GM12878 (cell line): ENCODE results near the gene NUDCD3. TPM values are rescaled to one million over a fixed set of nuclear protein-coding genes. Genes with fewer than 3 reads are reported as not detected.
"Not testable (repeated sequence)": the region's sequence is repeated elsewhere in the genome, so short reads cannot be mapped to it uniquely, and the experiment has no call there.

Experiments
- ATAC-seq: fragments of 200-7000 bp; cut with Tn5 transposase; 3 replicates; pipeline ENCODE4 v1.9.1; 2020; ENCODE audit warnings: mild to moderate bottlenecking, moderate library complexity
- BruUV-seq: library from RNA; stranded (reverse); fragments of 400-500 nt; replicated peaks from 2 replicates; lab custom pipeline; 2021; lab: Mats Ljungman, UMichigan
- CTCF ChIA-PET: fragments of 300-600 bp; sonication (Branson Sonifier 250); formaldehyde crosslinking; extraction: SDS; loops from one replicate; lab custom pipeline; 2021; ENCODE audit warnings: inconsistent platforms; lab: Yijun Ruan, JAX
- POLR2A ChIA-PET: fragments of 350-600 bp; formaldehyde crosslinking; extraction: SDS; loops from one replicate; lab custom pipeline; 2021; ENCODE audit warnings: inconsistent platforms; lab: Charles Lee
- RAD21 ChIA-PET: fragments of 300-600 bp; sonication (Branson Sonifier 250); formaldehyde crosslinking; loops from one replicate; lab custom pipeline; 2023; ENCODE audit warnings: antibody characterized with exemption; ENCODE audit not compliant: unreplicated experiment; lab: Charles Lee
- SMC1A ChIA-PET: fragments of 300-600 bp; sonication (Branson Sonifier 250); formaldehyde crosslinking; loops from one replicate; lab custom pipeline; 2023; ENCODE audit not compliant: unreplicated experiment, uncharacterized antibody; lab: Charles Lee
- DNase-seq: peaks from one replicate; pipeline ENCODE4 v3.0.0-alpha.2; 2011; ENCODE audit warnings: low read depth, low spot score
- FAIRE-seq: peaks from 3 replicates; lab custom pipeline; 2011; peaks lifted over from hg19 to GRCh38; lab: Jason Lieb, UNC
- H2AFZ ChIP-seq: 2 replicates; pipeline ENCODE4 v1.6.0; 2011; ENCODE audit warnings: low read depth, low read length, control low read depth; ENCODE audit not compliant: control insufficient read depth
- H3K27ac ChIP-seq: 2 replicates; pipeline ENCODE4 v1.5.1; 2011; ENCODE audit warnings: control low read depth; ENCODE audit not compliant: control insufficient read depth, insufficient read depth
- H3K27me3 ChIP-seq, 2 experiments: replicated peaks in 1 of 2; 2 replicates each; pipeline versions ENCODE4 v1.6.0 to v1.6.1; 2011; ENCODE audit warnings: low read length in 1 of 2; ENCODE audit not compliant: control insufficient read depth in 2 of 2, insufficient read depth in 2 of 2
- H3K36me3 ChIP-seq, 2 experiments: 2 replicates each; pipeline ENCODE4 v1.5.1; 2011; ENCODE audit warnings: low read length in 1 of 2; ENCODE audit not compliant: control insufficient read depth in 2 of 2, insufficient read depth in 2 of 2
- H3K4me1 ChIP-seq: 2 replicates; pipeline ENCODE4 v1.6.1; 2011; ENCODE audit warnings: mild to moderate bottlenecking, low read length, moderate library complexity, mixed read lengths; ENCODE audit not compliant: control insufficient read depth, insufficient read depth
- H3K4me2 ChIP-seq: 2 replicates; pipeline ENCODE4 v1.6.0; 2011; ENCODE audit warnings: control low read depth; ENCODE audit not compliant: control insufficient read depth, insufficient read depth
- H3K4me3 ChIP-seq: fragments of 200-600 bp; sonication (generic); 2 replicates; pipeline ENCODE4 v1.5.1; 2016
- H3K79me2 ChIP-seq: 2 replicates; pipeline ENCODE4 v1.6.0; 2011; ENCODE audit warnings: low read length; ENCODE audit not compliant: control insufficient read depth, insufficient read depth
- H3K9ac ChIP-seq: 2 replicates; pipeline ENCODE4 v1.8.0; 2011; ENCODE audit warnings: low read length, control low read depth, mixed read lengths; ENCODE audit not compliant: control insufficient read depth, insufficient read depth
- H3K9me3 ChIP-seq: replicated peaks from 3 replicates; pipeline ENCODE4 v1.5.1; 2011; ENCODE audit warnings: mild to moderate bottlenecking, low read length; ENCODE audit not compliant: control insufficient read depth, insufficient read depth
- H4K20me1 ChIP-seq: 2 replicates; pipeline ENCODE4 v1.6.0; 2011; ENCODE audit not compliant: control insufficient read depth, insufficient read depth
- ATF3 ChIP-seq: IDR thresholded peaks from 2 replicates; pipeline ENCODE4 v1.6.1; 2011; ENCODE audit warnings: low read depth, mild to moderate bottlenecking, low read length, moderate library complexity, borderline replicate concordance; ENCODE audit errors: extremely low read depth
- MEF2B ChIP-seq: fragments of 450-650 bp; IDR thresholded peaks from 2 replicates; pipeline ENCODE4 v1.6.1; 2018; ENCODE audit warnings: mild to moderate bottlenecking, moderate library complexity; ENCODE audit not compliant: partially characterized antibody, poor library complexity, severe bottlenecking
- NFXL1 ChIP-seq: fragments of 450-650 bp; IDR thresholded peaks from 2 replicates; pipeline ENCODE4 v1.6.1; 2017; ENCODE audit warnings: antibody characterized with exemption, mild to moderate bottlenecking, borderline replicate concordance
- REST ChIP-seq: IDR thresholded peaks from 2 replicates; pipeline ENCODE4 v1.6.1; 2012; ENCODE audit warnings: mild to moderate bottlenecking, low read depth, low read length
- TBL1XR1 ChIP-seq: IDR thresholded peaks from 2 replicates; pipeline ENCODE4 v1.6.1; 2012; ENCODE audit warnings: low read depth, low read length, improper control_type of control experiment
- ZNF622 ChIP-seq: fragments of 450-650 bp; IDR thresholded peaks from 2 replicates; pipeline ENCODE4 v1.6.1; 2017; ENCODE audit warnings: mild to moderate bottlenecking, inconsistent platforms
- WGBS: methylation state at CpG from one replicate; pipeline ENCODE4 v1.1.6; 2016; ENCODE audit warnings: low lambda C conversion rate; ENCODE audit not compliant: insufficient replicate concordance, insufficient coverage; ENCODE audit errors: missing lambda C conversion rate; 5-methylcytosine and 5-hydroxymethylcytosine counted together
- in situ Hi-C: fragments of 300-500 bp; cut with MboI; formaldehyde crosslinking; loops from 9 replicates; pipeline ENCODE4 v1.14.3; 2018; ENCODE audit warnings: mixed read lengths
- intact Hi-C: fragments of 100-400 bp; cut with micrococcal nuclease; formaldehyde crosslinking; loops from one replicate; pipeline ENCODE4 v1.14.2; 2022; ENCODE audit not compliant: unreplicated experiment
- polyA plus RNA-seq, 11 experiments: library from polyadenylated mRNA; depleted of rRNA in 4 of 11; unstranded in 6 of 11; stranded (reverse) in 5 of 11; fragments of >200 nt; fragmentation: Nextera tagmentation in 4 of 11; fragmentation: Illumina TruSeq in 1 of 11; extraction: Ambion mirVana in 4 of 11; extraction: Trizol in 1 of 11; gene quantifications; 1 replicate in 1 of 11; 2 replicates in 10 of 11; pipeline versions ENCODE4 v1.2.1 to v1.2.3, GENCODE V29; 2011 to 2016; ENCODE audit warnings: inconsistent platforms in 2 of 11, missing spikeins in 2 of 11, low read depth in 1 of 11
- total RNA-seq, 4 experiments: library from RNA; depleted of rRNA in 3 of 4; stranded (reverse); fragments of >200 nt in 3 of 4; fragmentation: Illumina TruSeq in 1 of 4; extraction: Trizol in 1 of 4; gene quantifications; 2 replicates each; pipeline versions ENCODE4 v1.2.1 to v1.2.3, GENCODE V29; 2013 to 2021

The NUDCD3 gene
- total and polyA plus RNA-seq, 10 of the 15 experiments (the other 5 are each of a cell fraction or from before 2014, with no cell fraction given): 25.0 to 89.8 (median 46.4) TPM

- Histone ChIP-seq H3K9me3 (no peaks in the 10 kb centered on the region), H3K79me2 (peaks cover 2% of the 10 kb centered on the region), H2AFZ (no peak overlapping the region), H3K27ac (no peak overlapping the region), H3K27me3 (no peaks in the 10 kb centered on the region), H3K9ac (no peak overlapping the region), H4K20me1 (no peaks in the 10 kb centered on the region; the same call in 1 of the 2 replicates), H3K4me3 (no peak overlapping the region), H3K4me2 (no peak overlapping the region), H3K4me1 (peaks cover 6% of the 10 kb centered on the region), H3K36me3 (peaks cover 12 to 14% of the 10 kb centered on the region in 2 experiments; a peak in 3 of 4 replicates)
- 98% methylated on average over 4 of the region's 4 CpGs for WGBS
- FAIRE-seq (no peak), ATAC-seq (no peak), DNase-seq (no peak)
- CTCF ChIA-PET: interaction anchor here (1.4 kb wide), 2 partner anchors 32 to 82 kb away, joined by 3 to 4 read pairs; no protein-coding TSS in a partner anchor
- intact Hi-C loops: loop anchor here (2.0 kb wide), 1 partner anchor 47 kb away; no protein-coding TSS in a partner anchor
- in situ Hi-C loops: no loop called here
- BruUV-seq: no TSS peak
- SMC1A ChIA-PET: interaction anchor here (3.6 kb wide), 1 partner anchor 44 kb away, joined by 16 read pairs; no protein-coding TSS in a partner anchor
- RAD21 ChIA-PET: no interaction called here
- TF ChIP-seq REST: no peak
- TF ChIP-seq MEF2B: no peak
- no peak for TF ChIP-seq TBL1XR1
- no peak for TF ChIP-seq ZNF622
- no peak for TF ChIP-seq ATF3
- no peak for TF ChIP-seq NFXL1
- POLR2A ChIA-PET: no interaction called here
Measured at GRCh38 chr7:44430054-44430453, 60.4 kb downstream of the NUDCD3 start.

- H3K36me3 ChIP-seq, H3K4me3 ChIP-seq, ATAC-seq, H3K27me3 ChIP-seq, H3K27ac ChIP-seq, in situ Hi-C loops, H3K9ac ChIP-seq, FAIRE-seq, CTCF ChIA-PET, RAD21 ChIA-PET, H3K4me2 ChIP-seq, intact Hi-C loops, H3K9me3 ChIP-seq, BruUV-seq, H3K4me1 ChIP-seq, H4K20me1 ChIP-seq, DNase-seq, H3K79me2 ChIP-seq, H2AFZ ChIP-seq: not testable (repeated sequence)
- WGBS: 97% methylated on average over 2 of the region's 2 CpGs
- ChIA-PET SMC1A (interaction anchor here (1.3 kb wide), 1 partner anchor 17 kb away, joined by 3 read pairs; no protein-coding TSS in a partner anchor), POLR2A (interaction anchor here (0.6 kb wide), 1 partner anchor 23 kb away, joined by 3 read pairs; no protein-coding TSS in a partner anchor)
Measured at GRCh38 chr7:44424762-44425161, 65.7 kb downstream of the NUDCD3 start.
